ENCODE measurements around the gene CDC5L. TPM values are rescaled to one million over a fixed set of nuclear protein-coding genes. Genes with fewer than 3 reads are reported as not detected.
A peak's percentile ranks its signal among the peaks of the same experiment; 100 is the strongest.

Gene CDC5L
- polyA plus RNA-seq, 1 of the 3 experiments (the other 2 are of a cell fraction) = 6.0 TPM

- CTCF ChIA-PET = interaction anchor here (1.2 to 3.4 kb wide), 14 partner anchors 9 to 169 kb away, joined by 3 to 30 read pairs (median 6); partner anchors contain the start of genes AARS2, SLC35B2 and TMEM151B
- Histone ChIP-seq H3K27me3 (ENCODE audit: insufficient read depth) (peaks cover 30% of the 10 kb centered on the region), H3K9ac (no peak overlapping the region), H3F3A (replicated peaks; ENCODE audit: insufficient read depth) (no peaks in the 10 kb centered on the region), H2AFZ (ENCODE audit: low read depth) (peak overlapping the region; percentile 11; the same call in 1 of the 2 replicates), H3K36me3 (replicated peaks in 1 of 2; ENCODE audit: control insufficient read depth in 1 of 2, insufficient read depth in 2 of 2, low read length in 1 of 2) (no peaks in the 10 kb centered on the region), H3K4me3 (ENCODE audit: low read depth in 2 of 2, low read length in 1 of 2) (peak overlapping the region; percentile 26 to 29; a peak in 2 of 4 replicates), H3K79me2 (ENCODE audit: insufficient read depth) (no peaks in the 10 kb centered on the region), H3K4me2 (0 out of 2 replicates have a peak overlapping the region, but pooled peaks have one; percentile 37), H3K9me3 (no peaks in the 10 kb centered on the region), H3K4me1 (ENCODE audit: control insufficient read depth in 1 of 2, insufficient read depth in 2 of 2, low read depth in 1 of 2, low read length in 1 of 2) (peaks cover 0 to 24% of the 10 kb centered on the region in 2 experiments; a peak in 2 of 4 replicates), H3K27ac (ENCODE audit: low read depth in 2 of 2, low read length in 1 of 2) (peak overlapping the region in 1 of 2 experiments; percentile 92; a peak in 2 of 4 replicates), H3K9me2 (no peaks in the 10 kb centered on the region), H4K20me1 (ENCODE audit: insufficient read depth) (no peaks in the 10 kb centered on the region)
- peak; percentile 71 for DNase-seq
- POLR2A ChIA-PET = interaction anchor here (0.6 to 2.4 kb wide), 8 partner anchors 10 to 113 kb away, joined by 3 to 10 read pairs (median 5); partner anchors contain the start of genes CDC5L, HSP90AB1, SLC35B2 and TMEM151B
- TF ChIP-seq SIN3A (IDR thresholded peaks at IDR 0.05; ENCODE audit: borderline replicate concordance, low read depth, low read length) = no peak
- no peak for TF ChIP-seq SMC3 (IDR thresholded peaks at IDR 0.05; ENCODE audit: low read depth, low read length)
- no peak for TF ChIP-seq TCF12 (IDR thresholded peaks at IDR 0.05)
- no peak for TF ChIP-seq MEF2A (IDR thresholded peaks at IDR 0.05; ENCODE audit: borderline replicate concordance, low read depth)
- no peak for TF ChIP-seq FOXJ3 (CRISPR knock-in tag; IDR thresholded peaks at IDR 0.05)
- TF ChIP-seq RXRA (IDR thresholded peaks at IDR 0.05; ENCODE audit: borderline replicate concordance, low read depth) = no peak
- no peak for TF ChIP-seq USF1 (IDR thresholded peaks at IDR 0.05; ENCODE audit: borderline replicate concordance, low read depth)
- no peak for TF ChIP-seq ELF1 (IDR thresholded peaks at IDR 0.05)
- no peak for TF ChIP-seq GABPA (IDR thresholded peaks at IDR 0.05; ENCODE audit: low read depth)
- TF ChIP-seq FOXM1 (IDR thresholded peaks at IDR 0.05; ENCODE audit: low read depth) = no peak
- TF ChIP-seq, protein P1, sequence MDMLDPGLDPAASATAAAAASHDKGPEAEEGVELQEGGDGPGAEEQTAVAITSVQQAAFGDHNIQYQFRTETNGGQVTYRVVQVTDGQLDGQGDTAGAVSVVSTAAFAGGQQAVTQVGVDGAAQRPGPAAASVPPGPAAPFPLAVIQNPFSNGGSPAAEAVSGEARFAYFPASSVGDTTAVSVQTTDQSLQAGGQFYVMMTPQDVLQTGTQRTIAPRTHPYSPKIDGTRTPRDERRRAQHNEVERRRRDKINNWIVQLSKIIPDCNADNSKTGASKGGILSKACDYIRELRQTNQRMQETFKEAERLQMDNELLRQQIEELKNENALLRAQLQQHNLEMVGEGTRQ (IDR thresholded peaks at IDR 0.05; ENCODE audit: borderline replicate concordance, low read depth, low read length) = no peak
- TF ChIP-seq FOSL2 (IDR thresholded peaks at IDR 0.05; ENCODE audit: borderline replicate concordance, low read depth) = no peak
- TF ChIP-seq RFX5 (IDR thresholded peaks at IDR 0.05; ENCODE audit: low read length) = no peak
- TF ChIP-seq, protein P2, sequence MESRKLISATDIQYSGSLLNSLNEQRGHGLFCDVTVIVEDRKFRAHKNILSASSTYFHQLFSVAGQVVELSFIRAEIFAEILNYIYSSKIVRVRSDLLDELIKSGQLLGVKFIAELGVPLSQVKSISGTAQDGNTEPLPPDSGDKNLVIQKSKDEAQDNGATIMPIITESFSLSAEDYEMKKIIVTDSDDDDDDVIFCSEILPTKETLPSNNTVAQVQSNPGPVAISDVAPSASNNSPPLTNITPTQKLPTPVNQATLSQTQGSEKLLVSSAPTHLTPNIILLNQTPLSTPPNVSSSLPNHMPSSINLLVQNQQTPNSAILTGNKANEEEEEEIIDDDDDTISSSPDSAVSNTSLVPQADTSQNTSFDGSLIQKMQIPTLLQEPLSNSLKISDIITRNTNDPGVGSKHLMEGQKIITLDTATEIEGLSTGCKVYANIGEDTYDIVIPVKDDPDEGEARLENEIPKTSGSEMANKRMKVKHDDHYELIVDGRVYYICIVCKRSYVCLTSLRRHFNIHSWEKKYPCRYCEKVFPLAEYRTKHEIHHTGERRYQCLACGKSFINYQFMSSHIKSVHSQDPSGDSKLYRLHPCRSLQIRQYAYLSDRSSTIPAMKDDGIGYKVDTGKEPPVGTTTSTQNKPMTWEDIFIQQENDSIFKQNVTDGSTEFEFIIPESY (IDR thresholded peaks at IDR 0.05; ENCODE audit: borderline replicate concordance, low read depth) = no peak
- no peak; the same call in 1 of the 2 replicates for TF ChIP-seq MXI1 (IDR thresholded peaks at IDR 0.05; ENCODE audit: low read depth, low read length)
- TF ChIP-seq RCOR1 (IDR thresholded peaks at IDR 0.05; ENCODE audit: low read length) = peak; percentile 62; the same call in 1 of the 2 replicates
- no peak for TF ChIP-seq POLR2AphosphoS5 (IDR thresholded peaks at IDR 0.05; ENCODE audit: low read depth, low read length)
- no peak for TF ChIP-seq EZH2phosphoT487 (IDR thresholded peaks at IDR 0.05; ENCODE audit: borderline replicate concordance, low read depth)
- no peak for TF ChIP-seq PBX3 (IDR thresholded peaks at IDR 0.05)
- no peak for TF ChIP-seq NFIC (IDR thresholded peaks at IDR 0.05; ENCODE audit: borderline replicate concordance)
- no peak for TF ChIP-seq NRF1 (IDR thresholded peaks at IDR 0.05; ENCODE audit: low read depth, low read length)
- TF ChIP-seq CHD2 (IDR thresholded peaks at IDR 0.05; ENCODE audit: low read length, partially characterized antibody) = peak; percentile 77
- TF ChIP-seq GATA2 (CRISPR knock-in tag; IDR thresholded peaks at IDR 0.05) = peak; percentile 76
- peak in 1 of 2 experiments; percentile 79; a peak in 2 of 4 replicates for TF ChIP-seq EP300 (IDR thresholded peaks at IDR 0.05; ENCODE audit: borderline replicate concordance in 1 of 2, low read depth in 1 of 2, low read length in 1 of 2)
- no peak for TF ChIP-seq RAD21 (IDR thresholded peaks at IDR 0.05; ENCODE audit: low read length)
- 16% methylated on average over 6 of the region's 6 CpGs for WGBS (ENCODE audit: low lambda C conversion rate)
Observed at GRCh38 chr6:44342052-44342451, 45.5 kb upstream of the CDC5L start.

Data from SK-N-SH (cell line).